GM23338 (cell line): ENCODE results near the gene GPR179. TPM values are rescaled to one million over a fixed set of nuclear protein-coding genes. Genes with fewer than 3 reads are reported as not detected.

Source experiments
- ATAC-seq: fragments of 200-7000 bp; cut with Tn5 transposase; 3 replicates; pipeline ENCODE4 v1.9.1; 2020
- DNase-seq: peaks from one replicate; pipeline ENCODE4 v3.0.0-alpha.2; 2015; ENCODE audit warnings: low spot score
- H2AFZ ChIP-seq: fragments of 200-600 bp; sonication (generic); 2 replicates; pipeline ENCODE4 v1.8.0; 2016; ENCODE audit warnings: antibody characterized with exemption, mild to moderate bottlenecking, moderate library complexity
- H3F3A ChIP-seq: fragments of 200-600 bp; sonication (generic); replicated peaks from 2 replicates; pipeline ENCODE4 v1.8.0; 2017; ENCODE audit warnings: antibody characterized with exemption, mixed run types, low read depth
- H3K27ac ChIP-seq: fragments of 200-600 bp; sonication (generic); 2 replicates; pipeline ENCODE4 v1.6.1; 2016; ENCODE audit warnings: low read depth
- H3K27me3 ChIP-seq: fragments of 200-600 bp; sonication (generic); 2 replicates; pipeline ENCODE4 v1.8.0; 2016; ENCODE audit warnings: mild to moderate bottlenecking, mixed run types, moderate library complexity; ENCODE audit not compliant: insufficient read depth
- H3K36me3 ChIP-seq: fragments of 200-600 bp; sonication (generic); 2 replicates; pipeline ENCODE4 v1.8.0; 2016; ENCODE audit warnings: mild to moderate bottlenecking; ENCODE audit not compliant: insufficient read depth
- H3K4me1 ChIP-seq: fragments of 200-600 bp; sonication (generic); 2 replicates; pipeline ENCODE4 v1.8.0; 2016; ENCODE audit warnings: mild to moderate bottlenecking, moderate library complexity; ENCODE audit not compliant: insufficient read depth
- H3K4me2 ChIP-seq: fragments of 200-600 bp; sonication (generic); 2 replicates; pipeline ENCODE4 v1.7.1; 2017; ENCODE audit warnings: mixed run types
- H3K4me3 ChIP-seq: fragments of 200-600 bp; sonication (generic); 2 replicates; pipeline ENCODE4 v1.6.1; 2016; ENCODE audit warnings: mixed run types
- H3K79me2 ChIP-seq: fragments of 200-600 bp; sonication (generic); replicated peaks from 2 replicates; pipeline ENCODE4 v1.8.0; 2017; ENCODE audit warnings: mild to moderate bottlenecking; ENCODE audit not compliant: insufficient read depth
- H3K9me2 ChIP-seq: fragments of 200-600 bp; sonication (generic); 2 replicates; pipeline ENCODE4 v1.8.0; 2017; ENCODE audit not compliant: insufficient read depth
- H4K20me1 ChIP-seq: fragments of 200-600 bp; sonication (generic); replicated peaks from 2 replicates; pipeline ENCODE4 v1.8.0; 2017; ENCODE audit warnings: mild to moderate bottlenecking; ENCODE audit not compliant: insufficient read depth
- H3K27ac Mint-ChIP-seq: 2 replicates; pipeline ENCODE4 v1.8.0; 2020; ENCODE audit warnings: inconsistent platforms, mild to moderate bottlenecking, moderate library complexity, mixed read lengths
- H3K27me3 Mint-ChIP-seq: 3 replicates; pipeline ENCODE4 v1.8.0; 2022; ENCODE audit warnings: low read depth, mild to moderate bottlenecking, moderate library complexity, mixed read lengths, inconsistent platforms; ENCODE audit not compliant: insufficient read depth, poor library complexity
- H3K36me3 Mint-ChIP-seq: 3 replicates; pipeline ENCODE4 v1.8.0; 2021; ENCODE audit warnings: low read depth, mild to moderate bottlenecking, inconsistent platforms, moderate library complexity, mixed read lengths
- H3K4me1 Mint-ChIP-seq: 3 replicates; pipeline ENCODE4 v1.8.0; 2020; ENCODE audit warnings: mild to moderate bottlenecking, inconsistent platforms, mixed read lengths
- H3K4me3 Mint-ChIP-seq: 3 replicates; pipeline ENCODE4 v1.8.0; 2021; ENCODE audit warnings: moderate library complexity, mild to moderate bottlenecking, inconsistent platforms, mixed read lengths
- H3K9me3 Mint-ChIP-seq: 3 replicates; pipeline ENCODE4 v1.8.0; 2020; ENCODE audit warnings: moderate library complexity, mild to moderate bottlenecking, inconsistent platforms, mixed read lengths
- CREB1 ChIP-seq: fragments of 250-450 bp; sonication (Bioruptor Pico); IDR thresholded peaks from 2 replicates; pipeline ENCODE4 v1.5.0; 2020; ENCODE audit warnings: low read depth, mild to moderate bottlenecking, moderate library complexity
- CTCF ChIP-seq, 2 experiments: fragments of 200-600 bp in 1 of 2; sonication (generic) in 1 of 2; conservative IDR thresholded peaks; 2 replicates each; pipeline versions ENCODE4 v1.5.1 to v1.6.1; 2016 to 2017; ENCODE audit warnings: antibody characterized with exemption in 2 of 2, low read depth in 2 of 2, mild to moderate bottlenecking in 2 of 2, moderate library complexity in 1 of 2
- EZH2 ChIP-seq: fragments of 200-600 bp; sonication (generic); IDR thresholded peaks from one replicate; pipeline ENCODE4 v1.8.0; 2017; ENCODE audit warnings: antibody characterized with exemption, mild to moderate bottlenecking, low read depth; ENCODE audit not compliant: unreplicated experiment
- EZH2phosphoT487 ChIP-seq: fragments of 200-600 bp; sonication (generic); IDR thresholded peaks from one replicate; pipeline ENCODE4 v1.8.1; 2018; ENCODE audit warnings: antibody characterized with exemption; ENCODE audit not compliant: unreplicated experiment
- JUNB ChIP-seq: IDR thresholded peaks from one replicate; pipeline ENCODE4 v1.6.1; 2016; ENCODE audit warnings: antibody characterized with exemption; ENCODE audit not compliant: unreplicated experiment
- NANOG ChIP-seq: IDR thresholded peaks from 2 replicates; pipeline ENCODE4 v1.6.1; 2016; ENCODE audit warnings: antibody characterized with exemption, borderline replicate concordance
- POLR2AphosphoS5 ChIP-seq: IDR thresholded peaks from 2 replicates; pipeline ENCODE4 v1.6.1; 2016; ENCODE audit warnings: antibody characterized with exemption, low read depth
- STAT1 ChIP-seq: IDR thresholded peaks from one replicate; pipeline ENCODE4 v1.6.1; 2016; ENCODE audit warnings: antibody characterized with exemption; ENCODE audit not compliant: unreplicated experiment
- ZNF114 ChIP-seq: fragments of 250-450 bp; sonication (Bioruptor Pico); IDR thresholded peaks from 2 replicates; pipeline ENCODE4 v1.5.0; 2020; ENCODE audit warnings: mild to moderate bottlenecking, moderate library complexity
- ZNF331 ChIP-seq: fragments of 250-450 bp; sonication (Bioruptor Pico); IDR thresholded peaks from 2 replicates; pipeline ENCODE4 v1.5.0; 2020; ENCODE audit warnings: low read depth, mild to moderate bottlenecking, moderate library complexity
- polyA plus RNA-seq: library from polyadenylated mRNA; unstranded; fragments of >200 nt; fragmentation: Nextera tagmentation; extraction: Ambion mirVana; gene quantifications from 2 replicates; pipeline ENCODE4 v1.2.1, GENCODE V29; 2016
- total RNA-seq: library from RNA; depleted of rRNA; stranded (reverse); fragments of >200 nt; shearing (Covaris generic); gene quantifications from 2 replicates; pipeline ENCODE4 v1.2.3, GENCODE V29; 2014
- TF ChIP-seq, protein P1 (sequence below): IDR thresholded peaks from one replicate; pipeline ENCODE4 v1.6.1; 2018; ENCODE audit warnings: antibody characterized with exemption; ENCODE audit not compliant: unreplicated experiment
- TF ChIP-seq, protein P2 (sequence below): fragments of 250-450 bp; sonication (Bioruptor Pico); IDR thresholded peaks from 2 replicates; pipeline ENCODE4 v1.5.0; 2020; ENCODE audit warnings: mild to moderate bottlenecking, moderate library complexity

The GPR179 gene
- total and polyA plus RNA-seq, 2 experiments from 2014 or later, result 0.03 TPM

DNA sequence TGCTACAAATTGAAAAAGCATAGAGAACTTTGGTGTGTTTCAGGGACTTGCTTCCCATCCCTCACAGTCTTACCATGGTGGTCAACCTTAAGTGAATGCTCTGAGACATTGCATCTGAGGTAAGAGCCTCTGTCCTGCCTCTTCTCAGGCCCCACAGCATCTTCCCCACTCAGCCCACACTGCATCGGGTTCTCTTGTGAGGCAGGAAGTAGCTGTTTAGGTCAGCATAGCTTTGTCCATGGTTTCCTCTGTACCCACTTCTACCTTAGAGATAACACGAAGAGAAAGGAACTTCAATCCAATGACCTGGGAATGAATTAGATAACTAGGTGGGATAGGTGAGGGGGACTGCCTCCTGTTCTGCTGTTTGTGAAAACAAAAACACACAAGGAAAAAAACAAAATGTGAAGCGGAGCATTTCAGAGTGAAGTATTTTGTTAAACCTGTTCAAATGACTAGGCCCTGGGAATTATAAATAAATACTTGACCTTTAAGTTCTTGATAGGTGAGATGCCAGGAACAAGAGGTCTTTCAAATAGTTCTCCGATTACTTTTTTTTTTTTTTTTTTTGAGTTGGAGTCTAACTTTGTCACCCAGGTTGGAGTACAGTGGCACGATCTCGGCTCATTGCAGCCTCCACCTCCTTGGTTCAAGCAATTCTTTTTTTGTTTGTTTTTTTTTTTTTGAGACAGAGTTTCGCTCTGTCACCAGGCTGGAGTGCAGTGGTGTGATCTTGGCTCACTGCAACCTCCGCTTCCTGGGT is 25.5 kb upstream of the GPR179 start:
- Histone ChIP-seq H4K20me1 (peaks cover 7% of the 10 kb centered on the region; the same call in 1 of the 2 replicates), H3K4me2 (no peak overlapping the region), H2AFZ (no peak overlapping the region), H3F3A (no peaks in the 10 kb centered on the region), H3K4me1 (no peaks in the 10 kb centered on the region), H3K9me2 (no peaks in the 10 kb centered on the region), H3K4me3 (no peak overlapping the region), H3K36me3 (peaks cover 20% of the 10 kb centered on the region), H3K79me2 (no peaks in the 10 kb centered on the region), H3K27me3 (no peaks in the 10 kb centered on the region), H3K27ac (no peak overlapping the region)
- Mint-ChIP-seq H3K4me1 (0 out of 3 replicates have a peak, but pooled peaks cover 3% of the 10 kb centered on the region), H3K36me3 (peaks cover 63% of the 10 kb centered on the region), H3K27me3 (no peaks in the 10 kb centered on the region), H3K9me3 (no peaks in the 10 kb centered on the region), H3K4me3 (no peak overlapping the region), H3K27ac (no peak overlapping the region)
- ATAC-seq (no peak), DNase-seq (no peak)
- no peak for TF ChIP-seq ZNF114
- no peak for TF ChIP-seq STAT1
- TF ChIP-seq CTCF (conservative IDR thresholded peaks at IDR 0.05; ENCODE audit: low read depth in 2 of 2), result no peak
- TF ChIP-seq CREB1 (CRISPR knock-in tag), result no peak
- no peak for TF ChIP-seq EZH2phosphoT487
- TF ChIP-seq EZH2, result no peak
- TF ChIP-seq, protein P1, sequence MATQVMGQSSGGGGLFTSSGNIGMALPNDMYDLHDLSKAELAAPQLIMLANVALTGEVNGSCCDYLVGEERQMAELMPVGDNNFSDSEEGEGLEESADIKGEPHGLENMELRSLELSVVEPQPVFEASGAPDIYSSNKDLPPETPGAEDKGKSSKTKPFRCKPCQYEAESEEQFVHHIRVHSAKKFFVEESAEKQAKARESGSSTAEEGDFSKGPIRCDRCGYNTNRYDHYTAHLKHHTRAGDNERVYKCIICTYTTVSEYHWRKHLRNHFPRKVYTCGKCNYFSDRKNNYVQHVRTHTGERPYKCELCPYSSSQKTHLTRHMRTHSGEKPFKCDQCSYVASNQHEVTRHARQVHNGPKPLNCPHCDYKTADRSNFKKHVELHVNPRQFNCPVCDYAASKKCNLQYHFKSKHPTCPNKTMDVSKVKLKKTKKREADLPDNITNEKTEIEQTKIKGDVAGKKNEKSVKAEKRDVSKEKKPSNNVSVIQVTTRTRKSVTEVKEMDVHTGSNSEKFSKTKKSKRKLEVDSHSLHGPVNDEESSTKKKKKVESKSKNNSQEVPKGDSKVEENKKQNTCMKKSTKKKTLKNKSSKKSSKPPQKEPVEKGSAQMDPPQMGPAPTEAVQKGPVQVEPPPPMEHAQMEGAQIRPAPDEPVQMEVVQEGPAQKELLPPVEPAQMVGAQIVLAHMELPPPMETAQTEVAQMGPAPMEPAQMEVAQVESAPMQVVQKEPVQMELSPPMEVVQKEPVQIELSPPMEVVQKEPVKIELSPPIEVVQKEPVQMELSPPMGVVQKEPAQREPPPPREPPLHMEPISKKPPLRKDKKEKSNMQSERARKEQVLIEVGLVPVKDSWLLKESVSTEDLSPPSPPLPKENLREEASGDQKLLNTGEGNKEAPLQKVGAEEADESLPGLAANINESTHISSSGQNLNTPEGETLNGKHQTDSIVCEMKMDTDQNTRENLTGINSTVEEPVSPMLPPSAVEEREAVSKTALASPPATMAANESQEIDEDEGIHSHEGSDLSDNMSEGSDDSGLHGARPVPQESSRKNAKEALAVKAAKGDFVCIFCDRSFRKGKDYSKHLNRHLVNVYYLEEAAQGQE, result no peak
- TF ChIP-seq ZNF331 (CRISPR knock-in tag), result no peak
- no peak for TF ChIP-seq NANOG
- no peak for TF ChIP-seq POLR2AphosphoS5
- TF ChIP-seq, protein P2, sequence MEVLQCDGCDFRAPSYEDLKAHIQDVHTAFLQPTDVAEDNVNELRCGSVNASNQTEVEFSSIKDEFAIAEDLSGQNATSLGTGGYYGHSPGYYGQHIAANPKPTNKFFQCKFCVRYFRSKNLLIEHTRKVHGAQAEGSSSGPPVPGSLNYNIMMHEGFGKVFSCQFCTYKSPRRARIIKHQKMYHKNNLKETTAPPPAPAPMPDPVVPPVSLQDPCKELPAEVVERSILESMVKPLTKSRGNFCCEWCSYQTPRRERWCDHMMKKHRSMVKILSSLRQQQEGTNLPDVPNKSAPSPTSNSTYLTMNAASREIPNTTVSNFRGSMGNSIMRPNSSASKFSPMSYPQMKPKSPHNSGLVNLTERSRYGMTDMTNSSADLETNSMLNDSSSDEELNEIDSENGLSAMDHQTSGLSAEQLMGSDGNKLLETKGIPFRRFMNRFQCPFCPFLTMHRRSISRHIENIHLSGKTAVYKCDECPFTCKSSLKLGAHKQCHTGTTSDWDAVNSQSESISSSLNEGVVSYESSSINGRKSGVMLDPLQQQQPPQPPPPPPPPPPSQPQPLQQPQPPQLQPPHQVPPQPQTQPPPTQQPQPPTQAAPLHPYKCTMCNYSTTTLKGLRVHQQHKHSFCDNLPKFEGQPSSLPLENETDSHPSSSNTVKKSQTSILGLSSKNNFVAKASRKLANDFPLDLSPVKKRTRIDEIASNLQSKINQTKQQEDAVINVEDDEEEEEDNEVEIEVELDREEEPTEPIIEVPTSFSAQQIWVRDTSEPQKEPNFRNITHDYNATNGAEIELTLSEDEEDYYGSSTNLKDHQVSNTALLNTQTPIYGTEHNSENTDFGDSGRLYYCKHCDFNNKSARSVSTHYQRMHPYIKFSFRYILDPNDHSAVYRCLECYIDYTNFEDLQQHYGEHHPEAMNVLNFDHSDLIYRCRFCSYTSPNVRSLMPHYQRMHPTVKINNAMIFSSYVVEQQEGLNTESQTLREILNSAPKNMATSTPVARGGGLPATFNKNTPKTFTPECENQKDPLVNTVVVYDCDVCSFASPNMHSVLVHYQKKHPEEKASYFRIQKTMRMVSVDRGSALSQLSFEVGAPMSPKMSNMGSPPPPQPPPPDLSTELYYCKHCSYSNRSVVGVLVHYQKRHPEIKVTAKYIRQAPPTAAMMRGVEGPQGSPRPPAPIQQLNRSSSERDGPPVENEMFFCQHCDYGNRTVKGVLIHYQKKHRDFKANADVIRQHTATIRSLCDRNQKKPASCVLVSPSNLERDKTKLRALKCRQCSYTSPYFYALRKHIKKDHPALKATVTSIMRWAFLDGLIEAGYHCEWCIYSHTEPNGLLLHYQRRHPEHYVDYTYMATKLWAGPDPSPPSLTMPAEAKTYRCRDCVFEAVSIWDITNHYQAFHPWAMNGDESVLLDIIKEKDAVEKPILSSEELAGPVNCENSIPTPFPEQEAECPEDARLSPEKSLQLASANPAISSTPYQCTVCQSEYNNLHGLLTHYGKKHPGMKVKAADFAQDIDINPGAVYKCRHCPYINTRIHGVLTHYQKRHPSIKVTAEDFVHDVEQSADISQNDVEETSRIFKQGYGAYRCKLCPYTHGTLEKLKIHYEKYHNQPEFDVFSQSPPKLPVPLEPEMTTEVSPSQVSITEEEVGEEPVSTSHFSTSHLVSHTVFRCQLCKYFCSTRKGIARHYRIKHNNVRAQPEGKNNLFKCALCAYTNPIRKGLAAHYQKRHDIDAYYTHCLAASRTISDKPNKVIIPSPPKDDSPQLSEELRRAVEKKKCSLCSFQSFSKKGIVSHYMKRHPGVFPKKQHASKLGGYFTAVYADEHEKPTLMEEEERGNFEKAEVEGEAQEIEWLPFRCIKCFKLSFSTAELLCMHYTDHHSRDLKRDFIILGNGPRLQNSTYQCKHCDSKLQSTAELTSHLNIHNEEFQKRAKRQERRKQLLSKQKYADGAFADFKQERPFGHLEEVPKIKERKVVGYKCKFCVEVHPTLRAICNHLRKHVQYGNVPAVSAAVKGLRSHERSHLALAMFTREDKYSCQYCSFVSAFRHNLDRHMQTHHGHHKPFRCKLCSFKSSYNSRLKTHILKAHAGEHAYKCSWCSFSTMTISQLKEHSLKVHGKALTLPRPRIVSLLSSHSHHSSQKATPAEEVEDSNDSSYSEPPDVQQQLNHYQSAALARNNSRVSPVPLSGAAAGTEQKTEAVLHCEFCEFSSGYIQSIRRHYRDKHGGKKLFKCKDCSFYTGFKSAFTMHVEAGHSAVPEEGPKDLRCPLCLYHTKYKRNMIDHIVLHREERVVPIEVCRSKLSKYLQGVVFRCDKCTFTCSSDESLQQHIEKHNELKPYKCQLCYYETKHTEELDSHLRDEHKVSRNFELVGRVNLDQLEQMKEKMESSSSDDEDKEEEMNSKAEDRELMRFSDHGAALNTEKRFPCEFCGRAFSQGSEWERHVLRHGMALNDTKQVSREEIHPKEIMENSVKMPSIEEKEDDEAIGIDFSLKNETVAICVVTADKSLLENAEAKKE, result no peak
- TF ChIP-seq JUNB, result no peak
